CD4-positive, alpha-beta T cell treated with Interleukin-12 subunit alpha and Interleukin-12 subunit beta, for 1 hour (primary cell): ENCODE data around the gene PDE8A.
"Not testable (repeated sequence)": the region's sequence is repeated elsewhere in the genome, so short reads cannot be mapped to it uniquely, and the experiment has no call there.

Experiments
- DNase-seq: peaks from one replicate; pipeline ENCODE4 v3.0.0-alpha.2; 2020

Gene PDE8A

GRCh38 chr15:85011724-85012123 lies 30.1 kb downstream of the PDE8A start:
- DNase-seq, result not testable (repeated sequence)

GRCh38 chr15:85013785-85014184 lies 32.1 kb downstream of the PDE8A start:
- no peak for DNase-seq

- DNase-seq, result no peak
These were observed 33.3 kb downstream of the PDE8A start for GRCh38 chr15:85014932-85015331.

GRCh38 chr15:85016275-85016674 lies 34.6 kb downstream of the PDE8A start:
- no peak for DNase-seq

GRCh38 chr15:85019815-85020590 lies 38.3 kb downstream of the PDE8A start:
- no peak for DNase-seq

GRCh38 chr15:85021409-85021808 lies 39.8 kb downstream of the PDE8A start:
- no peak for DNase-seq

- no peak for DNase-seq
These were observed 41.3 kb downstream of the PDE8A start for GRCh38 chr15:85022860-85023403.

- DNase-seq, result no peak
These were observed 42.3 kb downstream of the PDE8A start for GRCh38 chr15:85024003-85024402.

GRCh38 chr15:85024509-85025336 lies 43.1 kb downstream of the PDE8A start:
- no peak for DNase-seq

- DNase-seq, result no peak
These were observed 44.0 kb downstream of the PDE8A start for GRCh38 chr15:85025516-85026251.

GRCh38 chr15:85026304-85027032 lies 44.8 kb downstream of the PDE8A start:
- no peak for DNase-seq

- DNase-seq, result no peak
These were observed 45.4 kb downstream of the PDE8A start for GRCh38 chr15:85027033-85027380.

GRCh38 chr15:85027421-85027820 lies 45.8 kb downstream of the PDE8A start:
- no peak for DNase-seq

- no peak for DNase-seq
These were observed 46.8 kb downstream of the PDE8A start for GRCh38 chr15:85028416-85028815.

GRCh38 chr15:85029221-85029620 lies 47.6 kb downstream of the PDE8A start:
- DNase-seq, result no peak

GRCh38 chr15:85030301-85030929 lies 48.8 kb downstream of the PDE8A start:
- peak; percentile 13 for DNase-seq

GRCh38 chr15:85031086-85031943 lies 49.7 kb downstream of the PDE8A start:
- no peak for DNase-seq

- DNase-seq, result no peak
These were observed 50.4 kb downstream of the PDE8A start for GRCh38 chr15:85031944-85032558.

GRCh38 chr15:85033148-85033547 lies 51.5 kb downstream of the PDE8A start:
- no peak for DNase-seq

GRCh38 chr15:85034276-85034675 lies 52.6 kb downstream of the PDE8A start:
- no peak for DNase-seq

GRCh38 chr15:85035980-85036379 lies 54.3 kb downstream of the PDE8A start:
- DNase-seq, result no peak
